K562 (cell line): ENCODE results near the gene EVX1. TPM values are rescaled to one million over a fixed set of nuclear protein-coding genes. Genes with fewer than 3 reads are reported as not detected.

Experiments
- ATAC-seq: fragments of 200-7000 bp; cut with Tn5 transposase; 3 replicates; pipeline ENCODE4 v1.9.1; 2020; ENCODE audit warnings: moderate library complexity
- BruUV-seq: library from RNA; stranded (reverse); fragments of 400-500 nt; replicated peaks from 2 replicates; lab custom pipeline; 2021; lab: Mats Ljungman, UMichigan
- CTCF ChIA-PET: fragments of 300-600 bp; formaldehyde crosslinking; extraction: SDS; loops from one replicate; lab custom pipeline; 2021; ENCODE audit warnings: low intra/inter-chr PET ratio; lab: Yijun Ruan, JAX
- POLR2A ChIA-PET: fragments of 300-600, 350-650 bp; sonication (Branson Sonifier 250); formaldehyde crosslinking; extraction: SDS; loops from one replicate; lab custom pipeline; 2021; ENCODE audit warnings: antibody characterized with exemption, inconsistent platforms; lab: Yijun Ruan, JAX
- DNase-seq, 4 experiments: peaks; one replicate each; pipeline versions ENCODE4 v3.0.0 to v3.0.0-alpha.2; 2011 to 2018; ENCODE audit warnings: low spot score in 3 of 4, mixed read lengths in 3 of 4; ENCODE audit errors: extremely low read depth in 1 of 4
- FAIRE-seq: peaks from 2 replicates; lab custom pipeline; 2011; peaks lifted over from hg19 to GRCh38; lab: Jason Lieb, UNC
- H2AFZ ChIP-seq: 2 replicates; pipeline ENCODE4 v1.6.0; 2011; ENCODE audit warnings: low read depth, low read length, control low read depth, inconsistent platforms
- H3K27ac ChIP-seq: fragments of 200-600 bp; 3 replicates; pipeline ENCODE4 v1.8.0; 2011; ENCODE audit warnings: low read depth, mild to moderate bottlenecking, control low read depth, inconsistent platforms, low read length, moderate library complexity, mixed read lengths; ENCODE audit errors: extremely low read depth
- H3K27me3 ChIP-seq, 2 experiments: fragments of 300-600 bp in 1 of 2; 2 replicates in 1 of 2; 3 replicates in 1 of 2; pipeline versions ENCODE4 v1.6.0 to v1.8.0; 2011; ENCODE audit warnings: inconsistent platforms in 2 of 2, low read length in 2 of 2, mild to moderate bottlenecking in 1 of 2, mixed read lengths in 1 of 2, moderate library complexity in 1 of 2; ENCODE audit not compliant: control insufficient read depth in 2 of 2, insufficient read depth in 2 of 2
- H3K36me3 ChIP-seq: fragments of 300-600 bp; 3 replicates; pipeline ENCODE4 v1.8.0; 2011; ENCODE audit warnings: mild to moderate bottlenecking, low read length, inconsistent platforms; ENCODE audit not compliant: control insufficient read depth, insufficient read depth
- H3K4me1 ChIP-seq, 2 experiments: fragments of 200-600 bp in 1 of 2; replicated peaks in 1 of 2; 2 replicates in 1 of 2; 3 replicates in 1 of 2; pipeline versions ENCODE4 v1.5.1 to v1.8.0; 2011; ENCODE audit warnings: inconsistent platforms in 2 of 2, low read length in 2 of 2, mild to moderate bottlenecking in 1 of 2, mixed read lengths in 1 of 2, moderate library complexity in 1 of 2; ENCODE audit not compliant: control insufficient read depth in 2 of 2, insufficient read depth in 2 of 2
- H3K4me2 ChIP-seq: 2 replicates; pipeline ENCODE4 v1.6.1; 2011; ENCODE audit warnings: low read length, control low read depth, inconsistent platforms, mixed read lengths; ENCODE audit not compliant: insufficient read depth
- H3K4me3 ChIP-seq: fragments of 200-600 bp; sonication (generic), shearing (Covaris generic); 2 replicates; pipeline ENCODE4 v1.5.1; 2016; ENCODE audit warnings: control low read depth, inconsistent platforms
- H3K79me2 ChIP-seq: fragments of 200-600 bp; 3 replicates; pipeline ENCODE4 v1.8.0; 2011; ENCODE audit warnings: low read length, inconsistent platforms; ENCODE audit not compliant: control insufficient read depth, insufficient read depth
- H3K9ac ChIP-seq, 2 experiments: 2 replicates each; pipeline versions ENCODE4 v1.6.0 to v1.6.1; 2011; ENCODE audit warnings: low read depth in 2 of 2, low read length in 2 of 2, control low read depth in 1 of 2, inconsistent platforms in 1 of 2, mild to moderate bottlenecking in 1 of 2, mixed read lengths in 1 of 2; ENCODE audit not compliant: insufficient read depth in 1 of 2
- H3K9me1 ChIP-seq: one replicate; pipeline ENCODE4 v1.6.0; 2011; ENCODE audit warnings: inconsistent platforms, mild to moderate bottlenecking, low read length, moderate library complexity; ENCODE audit not compliant: control insufficient read depth, insufficient read depth
- H3K9me3 ChIP-seq: replicated peaks from 2 replicates; pipeline ENCODE4 v1.5.1; 2011; ENCODE audit warnings: low read depth, low read length, inconsistent platforms; ENCODE audit not compliant: control insufficient read depth, insufficient read depth
- H4K20me1 ChIP-seq: replicated peaks from 2 replicates; pipeline ENCODE4 v1.6.1; 2011; ENCODE audit warnings: low read length, inconsistent platforms, mixed read lengths; ENCODE audit not compliant: control insufficient read depth, insufficient read depth
- FOXJ3 ChIP-seq: sonication (generic); formaldehyde crosslinking; IDR thresholded peaks from 2 replicates; pipeline ENCODE4 v1.4.0; 2020; ENCODE audit warnings: mild to moderate bottlenecking, missing genetic modification reagents
- GATA2 ChIP-seq: sonication (generic); formaldehyde crosslinking; IDR thresholded peaks from 2 replicates; pipeline ENCODE4 v1.4.0; 2020; ENCODE audit warnings: mild to moderate bottlenecking, missing genetic modification reagents
- HMBOX1 ChIP-seq: sonication (generic); IDR thresholded peaks from 2 replicates; pipeline ENCODE4 v1.6.1; 2016
- NCOA4 ChIP-seq: fragments of 450-650 bp; IDR thresholded peaks from 2 replicates; pipeline ENCODE4 v1.6.1; 2018; ENCODE audit warnings: mild to moderate bottlenecking; ENCODE audit not compliant: partially characterized antibody
- PHTF2 ChIP-seq: fragments of 250-450 bp; sonication (Bioruptor Pico); IDR thresholded peaks from 2 replicates; pipeline ENCODE4 v1.5.0; 2021; ENCODE audit warnings: mild to moderate bottlenecking
- ZNF354B ChIP-seq: fragments of 250-450 bp; sonication (Bioruptor Pico); IDR thresholded peaks from 2 replicates; pipeline ENCODE4 v1.4.0; 2020
- ZNF384 ChIP-seq: IDR thresholded peaks from 2 replicates; pipeline ENCODE4 v1.6.1; 2012; ENCODE audit warnings: low read depth, low read length, improper control_type of control experiment
- ZNF586 ChIP-seq: fragments of 450-650 bp; formaldehyde crosslinking; conservative IDR thresholded peaks from 2 replicates; pipeline ENCODE4 v1.4.0; 2020; ENCODE audit warnings: mild to moderate bottlenecking, moderate library complexity
- ZSCAN32 ChIP-seq: fragments of 450-650 bp; formaldehyde crosslinking; IDR thresholded peaks from 2 replicates; pipeline ENCODE4 v1.4.0; 2020; ENCODE audit warnings: mild to moderate bottlenecking, moderate library complexity
- WGBS: fragments of 100-300 bp; shearing (Covaris generic); methylation state at CpG from one replicate; pipeline ENCODE4 v1.1.6; 2016; ENCODE audit warnings: low coverage, mixed read lengths; ENCODE audit not compliant: insufficient coverage; ENCODE audit errors: missing lambda C conversion rate; 5-methylcytosine and 5-hydroxymethylcytosine counted together
- in situ Hi-C: fragments of 300-500 bp; cut with MboI; formaldehyde crosslinking; loops from 4 replicates; pipeline ENCODE4 v1.15.0; 2018; ENCODE audit warnings: inconsistent platforms, mixed read lengths
- intact Hi-C: fragments of 100-400 bp; cut with micrococcal nuclease; formaldehyde crosslinking; loops from 2 replicates; pipeline ENCODE4 v1.14.2; 2022
- polyA plus RNA-seq, 8 experiments: library from polyadenylated mRNA; depleted of rRNA in 4 of 8; stranded (reverse) in 5 of 8; unstranded in 3 of 8; fragments of >200 nt; fragmentation: Nextera tagmentation in 2 of 8; fragmentation: Illumina TruSeq in 1 of 8; extraction: Ambion mirVana in 2 of 8; extraction: Trizol in 1 of 8; gene quantifications; 2 replicates each; pipeline versions ENCODE4 v1.2.1 to v1.2.3, GENCODE V29; 2011 to 2014; ENCODE audit warnings: inconsistent platforms in 1 of 8, missing spikeins in 1 of 8
- total RNA-seq, 7 experiments: library from RNA; depleted of rRNA in 6 of 7; stranded (reverse); fragments of >200 nt in 6 of 7; fragmentation: Illumina TruSeq in 2 of 7; extraction: Trizol in 2 of 7; gene quantifications; 2 replicates each; pipeline versions ENCODE4 v1.2.1 to v1.2.3, GENCODE V29; 2011 to 2021; ENCODE audit warnings: low replicate concordance in 1 of 7

EVX1 gene
- total and polyA plus RNA-seq, 9 of the 15 experiments (the other 6 are each of a cell fraction or from before 2014, with no cell fraction given) = not detected

DNA sequence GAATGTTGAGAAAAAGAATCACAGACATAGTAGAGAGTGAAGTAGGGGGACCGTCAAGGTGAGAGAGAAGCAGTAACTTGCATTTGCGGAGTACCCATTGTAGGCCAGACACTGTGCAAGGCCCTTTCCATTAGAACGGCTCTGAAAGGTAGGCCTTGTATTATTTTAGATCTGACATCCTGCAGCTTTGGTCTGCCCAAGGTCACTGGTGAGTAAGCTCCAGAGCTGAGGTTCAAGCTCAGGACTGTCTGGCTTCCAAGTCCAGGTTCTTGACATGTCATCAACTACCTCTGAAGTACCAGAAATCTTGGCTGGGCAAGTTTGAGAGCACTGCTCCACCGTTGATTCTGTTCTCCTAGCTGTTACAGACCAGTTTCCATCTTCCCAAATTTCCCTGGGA lies 13.2 kb upstream of the EVX1 start:
- Histone ChIP-seq H4K20me1 (no peaks in the 10 kb centered on the region), H3K27me3 (peaks cover 6 to 32% of the 10 kb centered on the region in 2 experiments; a peak in 3 of 5 replicates), H3K79me2 (no peaks in the 10 kb centered on the region), H2AFZ (no peak overlapping the region), H3K9me1 (no peaks in the 10 kb centered on the region), H3K4me1 (peaks cover 0 to 4% of the 10 kb centered on the region in 2 experiments; a peak in 2 of 5 replicates), H3K4me3 (no peak overlapping the region), H3K36me3 (no peaks in the 10 kb centered on the region), H3K27ac (no peak overlapping the region), H3K9me3 (no peaks in the 10 kb centered on the region), H3K9ac (no peak overlapping the region), H3K4me2 (no peak overlapping the region)
- WGBS = 0% methylated on average over 4 of the region's 4 CpGs
- ATAC-seq (no peak), DNase-seq (no peak), FAIRE-seq (no peak)
- POLR2A ChIA-PET = no interaction called here
- CTCF ChIA-PET = interaction anchor here (0.6 kb wide), 1 partner anchor 447 kb away, joined by 3 read pairs; no protein-coding TSS in a partner anchor
- TF ChIP-seq ZNF586 (CRISPR knock-in tag) = no peak
- TF ChIP-seq NCOA4 = no peak
- no peak for TF ChIP-seq ZSCAN32 (CRISPR knock-in tag)
- no peak for TF ChIP-seq FOXJ3 (CRISPR knock-in tag)
- no peak for TF ChIP-seq ZNF384
- no peak for TF ChIP-seq HMBOX1
- TF ChIP-seq ZNF354B (CRISPR knock-in tag) = no peak
- no peak for TF ChIP-seq PHTF2 (CRISPR knock-in tag)
- TF ChIP-seq GATA2 = no peak
- no TSS peak for BruUV-seq
- intact Hi-C loops (no loop called here), in situ Hi-C loops (no loop called here)
